ENCODE measurements around the gene FBXW2.

- TF ChIP-seq CTCF (IDR thresholded peaks at IDR 0.05) (no peak), EP300 (IDR thresholded peaks at IDR 0.05) (no peak), POLR2A (IDR thresholded peaks at IDR 0.05) (no peak)
Measured at GRCh38 chr9:120726484-120726883, 66.7 kb downstream of the FBXW2 start.

All from stomach (tissue), 4 donors.